GM18519 (cell line): ENCODE measurements around the gene TMEM54.

ENCODE experiments used
- ATAC-seq: cut with Tn5 transposase; IDR thresholded peaks from one replicate; pipeline ENCODE4 v1.9.1; 2021; ENCODE audit warnings: mild to moderate bottlenecking, moderate library complexity; ENCODE audit not compliant: unreplicated experiment, low FRiP score

The TMEM54 gene

DNA sequence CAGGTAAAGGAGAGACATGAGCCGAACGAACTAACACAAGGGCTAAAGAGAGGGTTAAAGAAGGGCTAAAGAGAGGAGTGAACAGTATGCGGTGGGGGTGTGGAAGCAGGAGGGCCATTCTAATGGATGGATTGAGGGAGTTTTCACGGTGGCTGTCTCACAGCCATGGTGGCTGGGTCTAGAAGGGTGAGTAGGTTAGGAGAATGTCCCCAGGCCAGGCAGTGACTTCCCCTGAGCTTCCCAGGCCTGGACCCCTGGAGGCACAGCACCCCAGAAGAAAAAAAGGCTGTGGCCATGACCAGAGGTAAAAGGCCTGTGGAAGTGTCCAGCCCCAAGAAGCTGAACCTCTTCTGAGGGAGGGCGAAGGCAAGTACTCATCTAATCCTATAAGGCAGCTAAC, 34.0 kb downstream of the TMEM54 start:
- ATAC-seq = no peak

DNA sequence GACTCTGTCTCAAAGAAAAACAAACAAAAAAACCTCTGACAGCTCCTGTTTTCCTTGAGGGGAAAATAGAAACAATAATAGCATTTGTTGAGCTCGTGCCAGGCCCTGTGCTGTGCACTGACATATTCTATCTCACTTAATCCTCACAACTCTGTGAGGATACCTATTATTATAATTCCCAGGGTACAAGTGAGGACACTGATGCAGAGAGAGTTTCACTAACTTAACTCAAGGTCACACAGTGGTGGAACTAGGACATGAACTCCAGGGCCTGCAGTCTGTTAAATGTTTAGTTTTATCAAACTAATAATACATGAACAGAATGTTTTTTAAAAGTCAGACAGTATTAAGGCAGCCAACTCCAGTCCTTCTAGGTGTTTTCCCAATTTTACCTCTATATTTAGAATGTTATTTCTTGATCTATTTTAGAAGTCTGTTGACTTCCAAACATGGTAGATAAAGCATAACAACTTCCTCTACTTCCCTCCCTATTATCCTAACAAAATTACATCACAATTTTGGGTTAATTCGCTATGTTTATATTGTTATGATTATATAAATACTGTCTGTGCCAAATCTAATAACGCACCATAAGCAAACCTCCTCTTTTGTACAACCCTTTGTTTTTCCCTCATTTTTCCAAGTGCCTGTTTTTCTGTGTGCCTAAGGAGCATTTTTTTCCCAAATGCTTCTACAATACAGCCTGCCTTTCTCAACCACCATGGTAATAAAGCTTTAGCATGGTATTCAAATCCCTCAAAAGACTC, 35.4 kb downstream of the TMEM54 start:
- no peak for ATAC-seq

DNA sequence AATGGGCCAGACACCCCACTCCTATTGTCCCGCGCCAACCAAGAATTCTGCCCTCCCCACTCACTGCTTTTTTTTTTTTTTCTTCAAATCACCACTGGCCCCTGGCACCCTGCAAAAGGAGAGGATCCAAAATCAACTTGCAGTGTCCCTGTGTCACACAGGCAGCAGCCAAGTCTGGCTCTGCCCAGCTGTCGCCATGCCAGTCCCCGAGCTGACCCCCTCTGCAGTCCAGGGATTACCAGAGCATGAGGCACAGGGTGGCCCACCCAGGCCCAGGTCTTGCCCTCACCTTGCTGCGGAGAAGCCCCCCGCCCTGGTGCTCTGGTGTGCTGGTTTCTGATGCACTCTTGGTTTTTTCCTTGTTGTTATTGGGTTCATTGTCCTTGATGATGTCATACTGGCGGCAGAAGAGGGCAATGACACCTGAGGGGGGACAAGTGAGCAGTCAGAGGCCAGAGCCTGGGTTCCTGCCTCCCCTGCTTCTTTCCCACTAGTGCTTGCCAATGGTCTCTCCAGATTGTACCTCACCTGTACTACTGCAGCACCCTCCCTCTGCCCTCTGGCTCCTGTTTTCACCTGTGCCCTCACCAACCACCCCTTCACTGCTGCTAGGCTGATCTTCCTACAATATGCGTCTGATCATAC, 36.7 kb downstream of the TMEM54 start:
- no peak for ATAC-seq

- no peak for ATAC-seq
Measured at GRCh38 chr1:32863881-32864245, 37.3 kb downstream of the TMEM54 start.

DNA sequence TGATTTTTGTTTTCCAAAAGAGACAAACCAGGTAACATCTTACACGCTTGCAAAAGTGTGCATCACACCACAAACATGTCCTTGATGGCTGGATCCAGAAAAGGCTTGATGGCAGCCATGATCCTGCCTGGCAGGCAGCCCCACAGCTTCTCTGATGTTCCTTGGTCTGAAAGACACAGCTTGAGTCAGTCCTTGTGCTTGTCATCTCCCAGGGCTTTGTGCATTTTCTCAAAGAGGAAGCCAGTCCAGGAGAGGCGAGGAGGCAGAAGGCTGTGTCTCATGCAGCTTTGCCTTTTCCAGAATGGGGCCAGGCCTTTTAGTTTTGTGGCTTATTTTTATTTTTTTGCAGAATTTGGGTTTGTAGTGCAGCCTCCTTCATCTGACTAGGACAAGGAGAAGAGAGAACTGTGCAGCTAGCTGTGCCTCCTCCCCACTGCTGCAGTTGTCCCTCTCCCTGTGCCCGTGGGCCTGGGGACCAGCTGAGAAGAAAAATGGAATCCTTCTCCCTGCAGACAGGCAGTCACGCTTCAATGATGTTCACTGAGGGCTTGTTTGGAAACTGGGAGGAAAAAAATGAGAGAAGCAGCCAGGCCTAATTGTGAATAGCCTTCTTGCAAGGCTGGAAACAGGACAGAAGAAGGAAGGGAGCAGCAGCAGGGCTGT, 37.8 kb downstream of the TMEM54 start:
- ATAC-seq = no peak

DNA sequence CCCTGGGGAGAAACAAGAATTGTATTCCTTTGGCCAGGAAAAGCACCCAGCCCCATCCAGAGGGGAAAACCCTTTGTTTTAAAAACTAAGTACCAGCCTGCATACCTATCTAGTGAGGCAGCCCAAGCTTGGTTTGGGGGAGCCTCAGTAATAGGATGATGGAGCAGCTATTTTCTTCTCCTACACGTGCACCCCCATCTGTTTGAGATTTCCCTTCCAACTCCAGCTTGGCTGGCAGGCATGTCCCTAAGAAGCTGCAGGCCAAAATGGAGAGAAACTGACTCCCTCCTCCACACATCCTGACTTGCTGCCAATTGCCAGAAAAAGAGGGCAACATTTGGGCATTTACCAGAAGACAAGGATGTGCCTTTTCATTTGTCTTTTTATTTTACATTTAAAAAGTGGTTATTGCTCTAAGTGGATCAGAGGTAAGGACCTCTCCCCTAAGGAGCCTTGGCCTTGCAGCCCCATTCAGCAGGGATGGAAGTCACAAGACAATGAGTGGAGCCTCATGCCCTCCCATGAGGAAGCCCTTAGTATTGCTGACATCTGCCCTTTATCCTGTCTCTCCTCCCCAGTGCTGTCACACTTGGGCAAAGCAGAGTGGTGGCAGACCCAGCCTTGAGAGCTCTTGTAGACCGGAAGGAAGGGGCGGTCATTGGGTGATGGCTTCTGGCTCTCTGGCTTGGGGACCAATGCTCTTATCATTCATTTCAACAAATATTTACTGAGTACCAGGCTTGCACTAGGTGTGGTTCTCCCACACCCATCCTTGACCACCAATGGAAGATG, 39.1 kb downstream of the TMEM54 start:
- ATAC-seq = no peak

DNA sequence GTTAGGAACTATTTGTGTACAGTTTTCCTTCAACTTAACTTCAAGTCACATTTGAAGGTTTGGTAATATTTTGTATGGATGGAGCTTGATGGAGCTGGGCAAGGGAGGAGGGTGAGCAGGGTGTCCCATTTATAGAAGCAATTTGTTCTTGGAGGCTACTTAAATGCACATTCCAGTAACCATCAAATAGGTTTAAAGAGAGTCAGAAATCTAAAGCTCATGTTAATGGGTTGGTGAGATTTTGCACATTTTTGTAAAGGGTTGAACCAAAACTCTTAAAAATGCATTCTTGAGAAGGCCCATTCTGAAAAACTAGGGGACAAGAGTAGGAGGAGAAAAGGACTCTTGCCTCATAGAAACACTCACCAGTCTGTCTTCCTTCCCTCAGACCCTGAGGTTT, 40.6 kb downstream of the TMEM54 start:
- ATAC-seq = no peak

DNA sequence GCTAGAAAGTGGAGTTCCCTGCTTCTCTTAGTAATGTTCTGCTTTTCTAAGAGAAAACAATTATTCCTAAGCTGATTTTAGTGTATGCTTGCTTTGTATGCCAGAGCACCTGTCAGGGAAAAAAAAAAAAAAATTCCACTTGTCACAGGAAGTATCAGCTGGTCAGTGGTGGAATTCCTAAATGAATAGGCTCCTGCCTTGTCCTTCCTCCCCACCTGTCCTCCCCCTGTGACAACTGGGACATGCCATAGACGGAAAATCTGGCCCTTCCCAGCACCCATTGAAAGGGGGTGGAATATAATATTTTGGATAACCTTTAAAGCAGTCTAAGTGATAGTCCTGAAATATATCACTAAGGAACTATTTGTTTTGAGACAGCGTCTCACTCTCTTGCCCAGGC, 41.3 kb downstream of the TMEM54 start:
- no peak for ATAC-seq

DNA sequence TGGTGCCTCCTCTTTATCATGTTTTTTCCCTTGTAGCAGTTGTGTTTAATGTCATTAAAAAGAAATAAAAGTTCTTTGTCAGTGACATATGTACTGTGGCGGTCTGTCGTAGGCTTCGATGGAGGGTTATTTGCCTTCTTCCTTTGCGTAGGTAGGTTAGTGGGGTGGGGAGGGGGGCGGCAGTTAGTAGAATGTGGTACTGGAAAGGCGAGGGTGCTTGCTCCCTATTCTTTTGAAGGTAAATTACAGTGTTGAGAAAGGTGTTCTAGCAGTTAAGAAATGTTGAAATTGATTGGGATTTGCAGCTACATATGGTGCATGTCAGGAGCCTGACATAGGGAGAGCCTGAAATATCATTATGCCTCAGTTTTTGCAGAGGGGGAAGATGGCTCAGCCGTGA, 42.4 kb downstream of the TMEM54 start:
- no peak for ATAC-seq

DNA sequence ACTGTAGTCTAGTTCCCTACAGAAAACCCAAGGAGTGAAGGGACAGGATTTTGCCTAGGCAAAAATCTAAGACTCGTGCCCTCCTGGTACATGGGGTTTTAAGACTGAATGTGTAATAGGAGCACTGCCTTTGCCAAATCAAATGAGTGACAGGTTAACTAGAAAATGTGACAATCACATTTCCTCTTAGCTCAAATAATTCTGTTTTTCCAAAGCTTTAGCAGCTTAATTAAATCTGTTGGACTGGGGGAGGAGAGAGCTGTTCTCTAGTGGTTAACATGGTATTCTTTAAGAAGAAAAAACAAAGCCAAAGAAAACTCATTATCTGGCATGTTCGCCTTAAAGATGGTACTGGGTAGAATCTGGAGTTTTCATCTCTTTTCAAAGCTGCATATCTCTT, 43.1 kb downstream of the TMEM54 start:
- ATAC-seq = no peak

DNA sequence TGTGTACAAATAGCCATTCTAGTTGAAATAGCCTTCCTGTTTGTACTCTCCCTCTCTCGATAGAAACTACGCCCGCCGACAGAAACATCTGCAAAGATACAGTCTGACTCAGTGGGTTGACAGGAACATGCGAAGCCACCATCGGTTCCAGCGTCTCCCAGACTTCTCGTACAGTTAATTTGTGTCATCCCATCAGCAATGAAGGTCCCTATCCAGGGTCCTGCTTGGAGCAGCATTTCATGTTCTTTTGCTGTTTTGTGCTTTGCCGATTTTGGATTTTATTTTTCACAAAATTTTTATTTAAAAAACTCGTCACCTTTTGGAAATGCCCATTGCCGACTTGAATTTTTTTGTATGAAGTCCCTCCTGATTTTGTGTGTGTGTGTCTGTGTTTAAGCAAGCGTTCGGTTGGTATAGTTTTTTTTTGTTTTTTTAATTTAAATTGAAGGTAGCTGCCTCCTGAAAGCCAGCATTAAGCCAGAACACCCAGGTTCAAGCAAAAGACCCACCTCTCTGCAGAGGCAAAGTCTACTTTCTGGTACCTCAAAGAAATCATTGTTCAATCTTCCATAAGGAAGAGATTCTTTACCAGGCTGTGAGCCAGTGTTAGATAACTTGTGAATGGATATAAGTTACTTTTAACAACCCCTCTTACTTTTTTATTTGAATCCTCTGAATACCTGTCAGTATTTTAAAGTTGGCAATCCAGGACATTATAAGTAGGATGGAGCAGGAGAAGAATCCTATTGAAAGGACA, 45.1 kb downstream of the TMEM54 start:
- ATAC-seq = no peak

GRCh38 chr1:32848354-32849063, 52.7 kb downstream of the TMEM54 start:
- ATAC-seq = no peak
